Lung microvascular endothelial cell (primary cell): ENCODE measurements around the gene ZNF217. TPM values are rescaled to one million over a fixed set of nuclear protein-coding genes. Genes with fewer than 3 reads are reported as not detected.
"Not testable (repeated sequence)": the region's sequence is repeated elsewhere in the genome, so short reads cannot be mapped to it uniquely, and the experiment has no call there.

ENCODE experiments used
- DNase-seq, 2 donors: peaks; one replicate each; pipeline versions ENCODE4 v3.0.0 to v3.0.0-alpha.2; 2010; ENCODE audit warnings: low read depth in 2 of 2
- total RNA-seq: library from RNA; depleted of rRNA; stranded (reverse); fragments of >200 nt; gene quantifications from 2 replicates; pipeline ENCODE4 v1.2.1, GENCODE V29; 2014

The ZNF217 gene
- 8.3 and 9.7 TPM in 2 replicates for total RNA-seq

DNA sequence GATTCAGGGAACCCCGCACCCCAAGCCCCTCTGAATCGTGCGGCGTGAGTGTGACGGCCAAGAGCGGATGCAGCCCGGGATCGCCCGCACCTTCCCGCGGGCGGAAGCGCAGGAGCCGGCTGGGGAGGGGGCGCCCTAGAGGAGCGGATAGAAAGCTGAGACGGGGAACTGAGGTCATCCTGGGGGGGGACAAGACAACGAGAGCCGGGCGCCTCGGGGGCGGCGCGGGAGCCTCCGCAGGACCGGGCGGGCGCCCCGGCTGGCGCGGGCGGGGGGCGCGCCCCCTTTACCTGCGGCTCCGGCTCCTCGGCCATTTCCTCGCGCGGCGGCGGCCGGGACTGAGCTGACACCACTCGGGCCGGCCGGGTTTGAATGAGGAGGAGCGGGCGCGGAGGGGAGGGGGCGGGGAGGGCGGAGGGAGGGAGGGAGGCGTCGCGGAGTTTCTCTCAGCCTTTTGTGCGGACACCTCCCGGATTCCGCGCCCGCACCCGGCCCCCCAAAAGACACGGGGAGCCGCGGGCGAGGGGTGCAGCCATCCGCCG, at the start of gene ZNF217:
TSS of gene ZNF217 (minus strand) at position 374 of the 542 bp plus-strand sequence. CDS start 11,013 bp downstream, outside the sequence.
- DNase-seq, result peak; percentile 63 to 66

GRCh38 chr20:53643031-53643832, 49.6 kb upstream of the ZNF217 start:
- peak; percentile 46 to 93 for DNase-seq

GRCh38 chr20:53642196-53643030, 48.8 kb upstream of the ZNF217 start:
- DNase-seq, result peak; percentile 64 to 85

DNA sequence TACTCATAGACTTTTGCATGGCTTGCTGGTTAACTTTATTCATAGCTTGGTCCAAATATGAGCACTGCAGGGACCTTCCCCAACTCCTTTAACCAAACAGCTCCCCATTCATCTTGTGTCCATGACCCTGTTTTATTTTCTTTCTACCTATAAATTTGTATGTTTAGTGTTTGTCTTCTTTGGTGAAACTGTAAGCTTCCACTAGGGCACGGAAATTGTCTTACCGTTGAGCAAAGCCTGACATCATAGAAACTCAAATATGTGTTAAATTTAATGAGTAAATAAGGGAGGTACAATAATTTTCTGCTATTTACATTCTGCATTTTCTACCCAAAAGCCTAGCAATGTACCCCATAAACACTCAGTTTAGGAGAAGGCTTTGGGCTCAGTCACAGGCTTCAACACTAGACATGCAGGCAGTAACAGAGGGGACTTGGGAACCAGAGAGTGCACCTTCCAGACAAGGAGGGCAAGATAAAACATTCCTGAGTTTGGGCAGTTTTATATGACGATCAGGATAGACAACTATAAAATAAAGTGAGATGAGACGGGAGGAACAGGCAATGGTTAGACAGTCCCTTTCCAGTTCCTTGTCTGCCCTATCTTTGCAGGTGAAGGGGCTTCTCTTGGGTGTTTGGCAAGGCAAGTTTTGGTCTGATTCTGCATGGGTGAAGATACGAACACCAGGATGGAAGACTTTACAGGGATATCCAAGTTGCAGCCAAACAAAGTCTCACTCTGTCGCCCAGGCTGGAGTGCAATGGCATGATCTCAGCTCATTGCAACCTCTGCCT, 46.2 kb upstream of the ZNF217 start:
- DNase-seq, result no peak

DNA sequence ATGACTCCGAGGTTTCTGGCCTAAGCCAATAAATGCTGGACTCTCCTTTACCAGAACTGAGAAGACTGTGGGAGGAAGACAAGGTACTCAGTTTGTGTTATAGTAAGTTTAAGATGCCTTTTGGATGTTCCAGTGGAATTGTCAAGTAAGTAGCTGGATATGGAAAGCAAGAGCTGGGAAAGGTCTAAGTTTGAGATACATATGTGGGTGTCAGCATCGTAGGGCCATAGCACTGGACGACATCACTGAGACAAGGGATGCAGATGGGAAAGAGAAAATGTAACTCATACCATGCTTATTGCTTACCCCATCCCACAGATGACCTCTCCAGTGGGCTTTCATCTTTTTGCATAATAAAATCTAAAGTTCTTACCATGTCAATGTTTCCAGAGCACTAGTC, 45.5 kb upstream of the ZNF217 start:
- DNase-seq, result no peak

GRCh38 chr20:53637310-53637709, 43.7 kb upstream of the ZNF217 start:
- not testable (repeated sequence) for DNase-seq

- DNase-seq, result no peak
Observed at GRCh38 chr20:53636540-53637097, 43.0 kb upstream of the ZNF217 start.

DNA sequence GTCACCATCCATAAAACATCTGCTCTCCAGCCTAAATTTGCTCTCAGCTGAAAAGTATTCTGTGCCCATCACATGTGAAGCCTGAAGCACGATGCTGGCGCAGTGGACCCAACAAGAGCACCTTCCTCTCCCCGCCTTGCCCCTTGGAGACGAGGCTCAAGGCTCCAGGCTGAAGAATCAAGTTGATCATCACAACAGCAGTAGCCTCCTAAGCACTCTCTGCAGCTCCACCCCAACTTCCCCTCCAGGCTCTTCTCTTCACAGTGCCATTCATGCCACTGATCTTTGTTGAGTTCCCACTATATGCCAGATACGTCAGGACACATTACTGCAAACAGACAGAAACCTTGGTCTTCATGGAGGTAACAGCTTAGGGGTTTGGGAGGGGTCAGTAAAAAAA, 41.6 kb upstream of the ZNF217 start:
- no peak for DNase-seq

DNA sequence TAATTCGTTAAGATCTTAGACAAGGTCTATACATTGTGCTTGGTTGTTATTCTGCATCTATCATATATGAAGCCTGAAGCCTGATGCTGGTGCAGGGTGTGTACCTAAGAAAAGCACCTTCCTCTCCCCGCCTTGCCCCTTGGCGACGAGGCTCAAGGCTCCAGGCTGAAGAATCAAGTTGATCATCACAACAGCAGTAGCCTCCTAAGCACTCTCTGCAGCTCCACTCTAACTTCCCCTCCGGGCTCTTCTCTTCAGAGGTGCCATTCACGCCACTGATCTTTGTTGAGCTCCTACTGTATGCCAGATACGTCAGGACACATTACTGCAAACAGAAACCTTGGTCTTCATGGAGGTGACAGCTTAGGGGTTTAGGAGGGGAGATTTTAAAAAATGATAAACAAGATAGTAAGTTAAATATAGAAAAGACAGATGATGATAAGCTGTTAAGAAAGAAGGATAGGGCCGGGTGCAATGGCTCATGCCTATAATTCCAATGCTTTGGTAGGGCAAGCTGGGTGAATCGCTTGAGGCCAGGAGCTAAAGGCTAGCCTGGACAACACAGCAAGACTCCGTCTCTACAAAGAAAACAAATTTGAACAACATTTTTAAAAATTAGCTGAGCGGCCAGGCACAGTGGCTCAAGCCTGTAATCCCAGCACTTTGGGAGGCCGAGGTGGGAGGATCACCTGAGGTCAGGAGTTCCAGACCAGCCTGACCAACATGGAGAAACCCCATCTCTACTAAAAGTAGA, 38.4 kb upstream of the ZNF217 start:
- DNase-seq, result no peak

GRCh38 chr20:53629436-53629835, 35.8 kb upstream of the ZNF217 start:
- no peak for DNase-seq

GRCh38 chr20:53628758-53629157, 35.1 kb upstream of the ZNF217 start:
- not testable (repeated sequence) for DNase-seq

DNA sequence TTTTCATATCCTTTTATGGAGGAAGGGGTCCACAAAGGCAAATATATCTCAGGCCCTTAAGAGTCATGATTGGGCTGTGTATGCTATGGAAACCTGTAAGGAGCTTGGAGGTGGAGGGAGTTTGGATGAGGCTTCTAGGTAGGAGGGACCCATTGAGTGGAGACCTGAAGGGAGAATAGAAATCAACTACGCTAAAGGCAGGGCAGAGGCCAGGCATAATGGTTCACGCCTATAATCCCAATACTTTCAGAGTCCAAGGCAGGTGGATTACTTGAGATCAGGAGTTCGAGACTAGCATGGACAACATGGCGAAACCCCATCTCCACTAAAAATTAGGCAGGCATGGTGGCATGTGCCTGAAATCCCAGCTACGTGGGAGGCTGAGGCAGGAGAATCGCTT, 34.4 kb upstream of the ZNF217 start:
- DNase-seq, result no peak

DNA sequence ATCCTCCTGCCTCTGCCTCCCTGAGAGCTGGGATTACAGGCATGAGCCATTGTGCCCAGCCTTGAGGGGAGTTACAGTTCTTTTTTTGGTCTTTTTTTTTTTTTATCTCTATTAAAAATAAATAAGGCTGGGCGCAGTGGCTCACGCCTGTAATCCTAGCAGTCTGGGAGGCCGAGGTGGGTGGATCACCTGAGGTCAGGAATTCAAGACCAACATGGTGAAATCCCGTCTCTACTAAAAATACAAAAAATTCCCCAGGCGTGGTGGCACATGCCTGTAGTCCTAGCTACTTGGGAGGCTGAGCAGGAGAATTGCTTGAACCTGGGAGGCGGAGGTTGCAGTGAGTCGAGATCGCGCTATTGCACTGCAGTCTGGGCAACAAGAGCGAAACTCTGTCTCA, 33.4 kb upstream of the ZNF217 start:
- not testable (repeated sequence) for DNase-seq

GRCh38 chr20:53626584-53626983, 32.9 kb upstream of the ZNF217 start:
- DNase-seq, result no peak

DNA sequence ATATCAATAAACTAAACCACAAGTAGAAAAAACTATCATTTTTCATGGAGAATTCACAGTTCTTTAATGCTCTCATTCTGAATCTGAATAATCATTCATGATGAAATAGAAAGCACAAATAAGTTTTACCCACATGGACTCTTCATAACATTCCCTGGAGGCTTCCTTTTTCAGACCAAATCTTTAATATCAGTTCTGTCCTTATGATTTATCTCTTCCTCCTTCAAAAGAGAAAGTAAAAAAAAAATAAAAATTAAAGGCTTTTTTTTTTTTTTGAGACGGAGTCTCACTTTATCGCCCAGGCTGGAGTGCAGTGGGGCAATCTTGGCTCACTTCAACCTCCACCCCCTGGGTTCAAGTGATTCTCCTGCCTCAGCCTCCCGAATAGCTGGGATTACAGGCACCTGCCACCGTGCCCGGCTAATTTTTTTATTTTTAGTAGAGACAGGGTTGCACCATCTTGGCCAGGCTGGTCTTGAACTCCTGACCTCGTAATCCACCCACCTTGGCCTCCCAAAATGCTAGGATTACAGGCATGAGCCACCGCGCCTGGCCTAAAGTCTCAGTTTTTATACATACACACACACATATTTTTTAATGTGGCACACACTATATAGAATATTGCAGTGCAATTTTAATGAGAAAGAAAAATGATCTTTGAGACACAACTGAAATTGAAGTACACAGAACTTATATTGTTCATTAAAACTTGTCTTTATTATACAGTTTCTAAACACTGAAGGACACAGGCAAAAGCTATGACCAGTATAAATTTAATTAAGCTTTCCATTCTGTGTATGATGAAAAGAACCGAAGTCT, 31.9 kb upstream of the ZNF217 start:
- DNase-seq, result no peak

DNA sequence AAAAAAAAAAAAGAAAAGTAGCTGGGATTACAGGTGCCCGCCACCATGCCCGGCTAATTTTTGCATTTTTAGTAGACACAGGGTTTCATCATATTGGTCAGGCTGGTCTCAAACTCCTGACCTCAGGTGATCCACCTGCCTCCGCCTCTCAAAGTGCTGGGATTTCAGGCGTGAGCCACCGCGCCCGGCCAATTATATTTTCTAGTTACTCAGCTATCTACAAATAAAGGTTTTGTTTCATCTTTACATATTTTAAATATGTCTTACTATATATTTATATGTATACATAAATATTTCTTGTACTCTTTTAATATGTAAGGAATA, 31.2 kb upstream of the ZNF217 start:
- not testable (repeated sequence) for DNase-seq

GRCh38 chr20:53623454-53624211, 30.0 kb upstream of the ZNF217 start:
- peak; percentile 56 to 85 for DNase-seq

GRCh38 chr20:53623134-53623453, 29.5 kb upstream of the ZNF217 start:
- no peak for DNase-seq
